Activated CD4-positive, CD25-positive, alpha-beta regulatory T cell treated with anti-CD3 and anti-CD28 coated beads, Interleukin-2, amount 50 U/mL, for 16 hours (primary cell): ENCODE results near the gene SUMF1.
"Not testable (repeated sequence)": the region's sequence is repeated elsewhere in the genome, so short reads cannot be mapped to it uniquely, and the experiment has no call there.

Experiments
- DNase-seq: peaks from one replicate; pipeline ENCODE4 v3.0.0-alpha.2; 2020; ENCODE audit warnings: low read depth, low spot score

SUMF1 gene

GRCh38 chr3:4338751-4339150 lies 128.3 kb downstream of the SUMF1 start:
- no peak for DNase-seq

- no peak for DNase-seq
Observed at GRCh38 chr3:4336850-4337546, 130.1 kb downstream of the SUMF1 start.

GRCh38 chr3:4335840-4336562 lies 131.1 kb downstream of the SUMF1 start:
- DNase-seq = no peak

GRCh38 chr3:4334548-4334947 lies 132.5 kb downstream of the SUMF1 start:
- no peak for DNase-seq

- no peak for DNase-seq
Observed at GRCh38 chr3:4332991-4333390, 134.1 kb downstream of the SUMF1 start.

- no peak for DNase-seq
Observed at GRCh38 chr3:4332574-4332973, 134.5 kb downstream of the SUMF1 start.

GRCh38 chr3:4332111-4332510 lies 135.0 kb downstream of the SUMF1 start:
- no peak for DNase-seq

- not testable (repeated sequence) for DNase-seq
Observed at GRCh38 chr3:4329806-4330205, 137.3 kb downstream of the SUMF1 start.

- no peak for DNase-seq
Observed at GRCh38 chr3:4326868-4327267, 140.2 kb downstream of the SUMF1 start.

GRCh38 chr3:4323246-4324027 lies 143.6 kb downstream of the SUMF1 start:
- DNase-seq = no peak

- no peak for DNase-seq
Observed at GRCh38 chr3:4322635-4323034, 144.4 kb downstream of the SUMF1 start.

GRCh38 chr3:4321732-4322131 lies 145.3 kb downstream of the SUMF1 start:
- DNase-seq = no peak

- no peak for DNase-seq
Observed at GRCh38 chr3:4320096-4320911, 146.8 kb downstream of the SUMF1 start.

- DNase-seq = no peak
Observed at GRCh38 chr3:4314688-4315087, 152.4 kb downstream of the SUMF1 start.

GRCh38 chr3:4313606-4314293 lies 153.3 kb downstream of the SUMF1 start:
- no peak for DNase-seq

- no peak for DNase-seq
Observed at GRCh38 chr3:4311496-4311895, 155.6 kb downstream of the SUMF1 start.
